NK-92 (cell line): Measurements from ENCODE around the gene SEC63.
"Not testable (repeated sequence)": the region's sequence is repeated elsewhere in the genome, so short reads cannot be mapped to it uniquely, and the experiment has no call there.

ENCODE experiments used
- DNase-seq: peaks from one replicate; lab custom pipeline; 2025; ENCODE audit not compliant: unreplicated experiment; lab: John Stamatoyannopoulos, UW

Gene SEC63, protein sequence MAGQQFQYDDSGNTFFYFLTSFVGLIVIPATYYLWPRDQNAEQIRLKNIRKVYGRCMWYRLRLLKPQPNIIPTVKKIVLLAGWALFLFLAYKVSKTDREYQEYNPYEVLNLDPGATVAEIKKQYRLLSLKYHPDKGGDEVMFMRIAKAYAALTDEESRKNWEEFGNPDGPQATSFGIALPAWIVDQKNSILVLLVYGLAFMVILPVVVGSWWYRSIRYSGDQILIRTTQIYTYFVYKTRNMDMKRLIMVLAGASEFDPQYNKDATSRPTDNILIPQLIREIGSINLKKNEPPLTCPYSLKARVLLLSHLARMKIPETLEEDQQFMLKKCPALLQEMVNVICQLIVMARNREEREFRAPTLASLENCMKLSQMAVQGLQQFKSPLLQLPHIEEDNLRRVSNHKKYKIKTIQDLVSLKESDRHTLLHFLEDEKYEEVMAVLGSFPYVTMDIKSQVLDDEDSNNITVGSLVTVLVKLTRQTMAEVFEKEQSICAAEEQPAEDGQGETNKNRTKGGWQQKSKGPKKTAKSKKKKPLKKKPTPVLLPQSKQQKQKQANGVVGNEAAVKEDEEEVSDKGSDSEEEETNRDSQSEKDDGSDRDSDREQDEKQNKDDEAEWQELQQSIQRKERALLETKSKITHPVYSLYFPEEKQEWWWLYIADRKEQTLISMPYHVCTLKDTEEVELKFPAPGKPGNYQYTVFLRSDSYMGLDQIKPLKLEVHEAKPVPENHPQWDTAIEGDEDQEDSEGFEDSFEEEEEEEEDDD

DNA sequence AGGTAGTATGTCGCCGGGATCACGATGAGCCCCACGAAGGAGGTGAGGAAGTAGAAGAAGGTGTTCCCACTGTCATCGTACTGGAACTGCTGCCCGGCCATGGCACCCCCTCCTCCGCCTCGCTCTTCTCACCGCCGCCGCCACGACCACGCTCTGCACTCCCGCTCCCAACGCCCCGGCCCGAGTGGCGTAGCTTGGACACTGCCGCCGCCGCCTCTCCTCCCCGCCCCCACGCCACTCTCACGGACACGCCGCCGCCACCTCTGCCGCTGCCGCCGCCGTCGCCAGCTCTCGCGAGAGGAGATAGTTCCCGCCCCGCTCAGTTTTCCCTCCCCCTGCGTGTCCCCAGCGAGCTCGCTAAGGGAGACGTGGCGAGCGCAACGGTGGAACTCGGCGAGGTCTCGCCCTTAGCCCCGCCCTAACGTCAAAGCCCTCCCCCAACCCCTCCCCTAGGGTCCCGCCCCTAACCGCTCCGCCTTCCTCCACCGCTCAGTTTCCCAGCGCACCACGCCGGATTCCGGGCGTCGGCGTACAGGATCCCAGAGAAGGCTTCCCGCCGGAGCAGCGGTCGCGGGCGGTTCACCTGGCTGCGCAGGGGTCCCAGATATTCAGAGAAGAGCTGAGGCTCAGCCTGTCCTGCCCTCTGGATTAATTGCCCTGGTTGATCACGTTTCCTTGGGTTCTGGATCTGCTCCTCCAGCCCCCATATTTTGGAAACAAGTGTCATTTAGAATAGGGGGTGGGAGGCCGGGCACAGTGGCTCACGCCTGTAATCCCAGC is at the start of gene SEC63:
TSS of gene SEC63 (minus strand) at position 300 of the 780 bp plus-strand sequence. CDS start at position 101, 199 bp downstream.
- DNase-seq: peak; percentile 73

DNA sequence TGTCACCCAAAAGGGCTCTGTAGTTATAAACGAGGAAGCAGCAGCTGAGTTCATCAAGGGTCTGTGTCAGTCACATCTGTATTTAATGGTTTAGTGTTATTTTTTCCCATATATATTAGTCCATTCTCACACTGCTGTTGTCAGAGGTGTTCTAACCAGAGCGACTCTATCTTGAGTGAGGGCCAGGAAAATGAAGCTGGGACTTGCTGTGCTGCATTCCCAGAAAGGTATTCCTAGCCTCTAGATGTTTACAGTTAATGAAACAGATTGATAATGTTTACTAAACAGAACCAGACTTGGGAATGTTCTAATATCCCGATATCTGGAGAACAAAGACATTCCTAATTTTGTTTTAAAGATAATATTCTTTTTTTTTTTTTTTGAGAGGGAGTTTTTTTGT is 48.0 kb upstream of the SEC63 start:
- no peak for DNase-seq

DNA sequence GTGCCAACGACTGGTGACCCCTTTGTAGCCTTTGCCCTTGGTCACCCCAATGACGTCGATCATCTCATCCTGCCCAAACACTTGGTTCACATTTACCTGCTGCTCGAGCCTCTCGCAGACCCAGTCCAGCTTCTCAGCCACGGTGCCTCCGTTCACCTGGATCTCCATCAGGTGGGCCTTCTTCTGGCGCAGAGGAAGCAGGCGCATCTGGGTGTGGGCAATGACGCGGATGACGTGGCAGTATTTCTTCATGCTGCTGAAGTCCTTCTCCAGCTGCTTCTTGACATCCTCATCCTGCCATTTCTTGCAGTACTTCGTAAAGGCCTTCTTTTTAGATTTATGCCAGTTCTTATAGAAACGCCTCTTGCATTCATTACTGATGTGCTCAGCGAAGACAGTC is 46.9 kb upstream of the SEC63 start:
- DNase-seq: no peak

GRCh38 chr6:108002365-108003221 is 44.6 kb upstream of the SEC63 start:
- DNase-seq: no peak

DNA sequence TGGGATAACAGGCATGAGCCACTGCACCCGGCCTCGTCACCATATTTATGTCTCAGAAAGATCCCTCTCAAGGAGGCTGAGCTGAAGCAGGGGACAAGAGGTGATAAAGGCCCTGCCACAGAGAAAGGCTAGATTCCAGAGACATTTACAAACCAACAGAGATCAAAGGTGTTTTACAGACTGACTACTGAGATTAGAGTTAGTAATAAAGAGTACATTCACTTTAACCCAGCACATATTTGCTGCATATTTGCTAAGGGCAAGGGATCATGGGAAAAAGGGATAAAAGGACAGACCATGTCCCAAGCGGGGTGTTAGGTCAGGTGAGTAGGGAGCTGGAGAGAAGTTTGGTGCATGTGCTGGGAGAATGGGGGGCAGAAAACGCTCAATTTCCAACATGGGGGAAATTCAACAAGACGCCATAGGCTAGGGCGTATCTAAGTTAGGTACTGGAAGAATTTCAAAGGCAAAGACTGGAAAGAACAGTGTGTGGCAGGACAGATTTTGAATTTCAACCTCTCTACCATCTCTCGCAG is 43.8 kb upstream of the SEC63 start:
- no peak for DNase-seq

GRCh38 chr6:108000259-108000658 is 42.3 kb upstream of the SEC63 start:
- DNase-seq: not testable (repeated sequence)

GRCh38 chr6:107999341-107999740 is 41.3 kb upstream of the SEC63 start:
- DNase-seq: no peak

DNA sequence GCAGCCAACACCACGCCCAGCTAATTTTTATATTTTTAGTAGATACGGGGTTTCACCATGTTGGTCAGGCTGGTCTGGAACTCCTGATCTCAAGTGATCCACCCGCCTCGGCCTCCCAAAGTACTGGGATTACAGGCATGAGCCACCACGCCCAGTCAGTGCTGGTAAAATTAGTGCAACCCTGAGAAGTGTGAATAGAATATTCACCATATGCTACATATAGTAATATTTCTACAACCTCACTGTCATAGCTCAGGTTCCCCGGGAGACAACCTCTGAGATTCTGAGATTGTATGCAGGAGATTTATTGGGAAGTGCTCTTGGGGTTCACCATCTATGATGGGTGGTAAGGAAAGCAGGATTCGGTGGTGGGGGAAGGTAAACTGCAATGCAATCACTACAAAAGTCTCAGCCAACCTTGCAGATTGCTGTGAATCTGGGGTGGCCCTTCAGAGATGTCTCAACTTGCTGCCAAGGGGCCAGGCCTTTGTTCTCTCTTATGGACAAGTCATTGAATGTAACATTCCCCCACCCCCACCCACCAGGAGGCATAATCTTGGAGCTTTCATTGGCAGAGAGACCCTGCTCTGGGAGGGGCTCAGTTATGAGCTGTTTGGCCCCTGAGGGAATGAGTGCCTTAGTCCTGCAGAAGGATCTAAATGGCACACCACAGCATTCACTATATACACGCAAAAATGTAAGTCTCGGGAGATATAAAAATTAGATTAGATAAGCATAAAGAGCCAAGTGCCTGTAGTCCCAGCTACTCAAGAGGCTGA is 34.0 kb upstream of the SEC63 start:
- no peak for DNase-seq

DNA sequence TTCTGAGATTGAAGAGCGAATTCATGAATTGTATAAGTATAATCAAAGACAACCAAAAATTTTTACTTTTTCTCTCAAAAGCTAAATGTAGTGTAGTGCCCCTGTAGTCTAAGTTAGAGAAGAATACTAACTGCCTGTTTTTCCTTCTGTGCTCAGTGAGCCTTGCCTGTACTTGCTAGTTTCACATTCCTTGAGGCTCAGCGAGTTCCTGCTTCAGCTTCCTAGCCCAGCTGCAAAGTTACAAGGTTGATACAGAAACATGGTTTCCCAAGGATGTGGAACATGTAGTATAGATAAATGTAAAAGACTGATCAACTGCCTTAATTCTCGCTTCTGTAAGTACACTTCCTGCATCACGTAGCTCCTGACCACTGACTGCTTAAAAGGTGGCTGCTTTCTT is 33.1 kb upstream of the SEC63 start:
- no peak for DNase-seq

DNA sequence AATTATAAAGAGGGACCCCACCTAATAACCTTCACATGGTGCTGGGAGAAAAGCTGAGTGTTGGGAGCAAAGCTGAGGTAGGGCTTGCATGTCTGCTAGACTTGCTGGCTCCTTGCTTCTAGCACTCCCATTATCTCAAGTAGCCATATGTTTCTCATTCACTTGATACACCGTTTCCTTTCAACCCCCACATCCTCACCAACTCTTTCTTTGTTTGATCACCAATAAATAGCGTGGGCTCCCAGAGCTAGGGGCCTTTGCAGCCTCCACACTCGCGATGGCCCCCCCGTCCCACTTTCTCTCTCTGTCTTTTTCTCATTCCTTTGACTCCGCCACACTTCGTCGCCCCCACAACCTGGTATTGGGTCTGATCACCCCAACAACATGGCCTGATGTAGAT is 32.6 kb upstream of the SEC63 start:
- not testable (repeated sequence) for DNase-seq

DNA sequence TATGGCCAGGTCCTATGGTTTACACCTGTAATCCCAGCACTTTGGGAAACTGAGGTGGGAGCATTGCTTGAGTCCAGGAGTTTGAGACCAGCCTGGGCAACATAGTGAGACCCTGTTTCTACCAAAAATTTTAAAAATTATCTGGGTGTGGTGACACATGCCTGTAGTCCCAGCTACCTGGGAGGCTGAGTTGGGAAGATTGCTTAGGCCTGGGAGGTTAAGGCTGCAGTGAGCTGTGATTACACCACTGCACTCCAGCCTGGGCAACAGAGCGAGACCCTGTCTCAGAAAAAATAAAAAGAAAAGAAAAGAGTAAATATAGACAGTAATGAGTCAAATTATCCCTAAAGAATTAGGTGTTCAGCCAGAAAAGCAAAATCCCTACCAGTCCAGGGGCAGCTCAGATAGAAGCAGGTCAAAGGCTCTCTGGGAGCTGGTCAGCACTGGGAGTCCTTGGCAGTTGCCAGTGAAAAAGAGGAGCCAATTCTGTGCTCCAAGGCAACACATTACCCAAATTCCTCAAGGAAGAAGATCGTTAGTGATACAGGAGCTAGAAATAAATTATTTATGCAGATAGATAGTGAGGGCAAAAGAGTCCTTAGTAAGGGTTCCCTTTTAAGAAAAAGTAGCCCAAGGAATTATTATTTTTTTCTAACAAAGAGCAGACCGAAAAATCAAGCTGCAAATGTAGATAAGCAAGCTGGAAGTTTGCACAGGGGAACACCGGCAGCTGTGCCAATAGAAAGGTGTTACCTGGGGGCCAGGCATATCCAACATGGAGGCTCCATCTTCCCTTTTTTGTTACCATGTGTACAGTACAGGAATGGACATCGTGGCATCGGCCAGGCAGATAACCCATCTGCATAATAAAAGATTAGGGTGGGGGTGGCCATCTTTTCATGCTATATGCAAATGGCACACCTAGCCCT is 31.4 kb upstream of the SEC63 start:
- no peak for DNase-seq

DNA sequence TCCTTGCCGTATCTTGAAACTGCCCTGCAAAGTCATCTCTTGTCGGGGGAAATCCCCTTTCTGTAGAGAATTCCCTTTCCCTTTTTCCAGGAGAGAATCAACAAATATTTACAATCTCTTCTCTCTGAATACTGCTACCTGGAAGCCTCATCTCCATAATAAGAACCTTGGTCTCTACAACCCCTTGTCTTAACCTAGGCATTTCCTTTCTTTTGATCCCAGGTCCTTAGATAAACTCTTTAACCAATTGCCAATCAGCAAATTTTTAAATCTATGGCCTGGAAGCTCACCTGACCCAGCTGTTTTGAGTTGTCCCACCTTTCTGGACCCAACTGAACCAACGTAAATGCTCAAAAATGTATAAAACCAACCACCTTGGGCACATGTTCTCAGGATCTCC is 30.6 kb upstream of the SEC63 start:
- DNase-seq: no peak

DNA sequence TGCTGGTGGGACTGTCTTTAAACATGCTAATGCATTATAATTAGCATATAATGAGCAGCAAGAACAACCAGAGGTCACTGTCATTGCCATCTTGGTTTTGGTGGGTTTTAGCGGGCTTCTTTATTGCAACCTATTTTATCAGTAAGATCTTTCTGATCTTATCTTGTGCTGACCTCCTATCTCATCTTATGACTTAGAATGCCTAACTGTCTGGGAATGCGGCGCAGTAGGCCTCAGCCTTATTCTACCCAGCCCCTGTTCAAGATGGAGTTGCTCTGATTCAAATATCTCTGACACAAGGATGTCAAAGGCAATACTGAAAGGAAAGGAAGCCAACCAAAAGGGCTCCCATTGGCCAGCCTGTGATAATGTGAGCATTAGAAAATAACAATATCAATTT is 29.8 kb upstream of the SEC63 start:
- DNase-seq: no peak

- no peak for DNase-seq
These were observed 27.7 kb upstream of the SEC63 start for GRCh38 chr6:107985701-107986100.

- no peak for DNase-seq
These were observed 25.8 kb upstream of the SEC63 start for GRCh38 chr6:107983811-107984210.

DNA sequence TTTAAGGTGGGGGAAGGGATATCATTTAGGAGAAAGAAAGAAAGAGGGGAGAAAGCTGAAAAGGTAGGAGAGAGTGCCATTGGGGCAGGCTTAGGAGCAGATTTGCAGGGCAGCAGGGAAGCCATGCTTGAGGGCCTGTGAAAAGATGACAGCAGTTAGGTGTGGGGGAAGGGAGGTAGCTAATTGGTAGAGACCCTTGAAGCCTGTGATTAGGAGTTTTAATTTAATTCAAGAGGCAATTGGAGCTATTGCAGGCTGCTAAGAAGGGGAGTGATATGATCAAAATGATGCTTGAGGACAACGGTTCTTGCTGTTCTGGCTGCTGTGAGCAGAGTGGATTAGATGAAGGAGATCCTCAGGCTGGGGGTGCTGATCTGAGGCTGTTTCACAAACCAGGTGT is 24.5 kb upstream of the SEC63 start:
- DNase-seq: no peak

- DNase-seq: no peak
These were observed 23.7 kb upstream of the SEC63 start for GRCh38 chr6:107981695-107982094.

- no peak for DNase-seq
These were observed 19.3 kb upstream of the SEC63 start for GRCh38 chr6:107977283-107977682.
